ENCODE data around the gene SSH2. TPM values are rescaled to one million over a fixed set of nuclear protein-coding genes. Genes with fewer than 3 reads are reported as not detected.

Gene SSH2
- total and polyA plus RNA-seq, 2 experiments from 2014 or later, result 9.9 to 12.7 TPM

GRCh38 chr17:29918922-29919856 is 10.8 kb downstream of the SSH2 start:
- WGBS (ENCODE audit: low lambda C conversion rate, missing lambda C conversion rate), result 76% methylated on average over 3 of the region's 3 CpGs
- no peaks in the 10 kb centered on the region for H3K36me3 ChIP-seq (replicated peaks; ENCODE audit: insufficient read depth, low read depth)
- H3K9me3 ChIP-seq (ENCODE audit: low read depth), result no peaks in the 10 kb centered on the region
- H3K9me2 ChIP-seq (replicated peaks; ENCODE audit: insufficient read depth), result no peaks in the 10 kb centered on the region
- peaks cover 57% of the 10 kb centered on the region for H3K79me2 ChIP-seq
- H3K27me3 ChIP-seq, result no peaks in the 10 kb centered on the region
- H3K4me2 ChIP-seq, result no peak overlapping the region
- no peak for TF ChIP-seq EZH2phosphoT487 (IDR thresholded peaks at IDR 0.05; ENCODE audit: low read depth, severe bottlenecking, unreplicated experiment)
- no peak for TF ChIP-seq EZH2 (IDR thresholded peaks at IDR 0.05; ENCODE audit: borderline replicate concordance)
- TF ChIP-seq, protein P1, sequence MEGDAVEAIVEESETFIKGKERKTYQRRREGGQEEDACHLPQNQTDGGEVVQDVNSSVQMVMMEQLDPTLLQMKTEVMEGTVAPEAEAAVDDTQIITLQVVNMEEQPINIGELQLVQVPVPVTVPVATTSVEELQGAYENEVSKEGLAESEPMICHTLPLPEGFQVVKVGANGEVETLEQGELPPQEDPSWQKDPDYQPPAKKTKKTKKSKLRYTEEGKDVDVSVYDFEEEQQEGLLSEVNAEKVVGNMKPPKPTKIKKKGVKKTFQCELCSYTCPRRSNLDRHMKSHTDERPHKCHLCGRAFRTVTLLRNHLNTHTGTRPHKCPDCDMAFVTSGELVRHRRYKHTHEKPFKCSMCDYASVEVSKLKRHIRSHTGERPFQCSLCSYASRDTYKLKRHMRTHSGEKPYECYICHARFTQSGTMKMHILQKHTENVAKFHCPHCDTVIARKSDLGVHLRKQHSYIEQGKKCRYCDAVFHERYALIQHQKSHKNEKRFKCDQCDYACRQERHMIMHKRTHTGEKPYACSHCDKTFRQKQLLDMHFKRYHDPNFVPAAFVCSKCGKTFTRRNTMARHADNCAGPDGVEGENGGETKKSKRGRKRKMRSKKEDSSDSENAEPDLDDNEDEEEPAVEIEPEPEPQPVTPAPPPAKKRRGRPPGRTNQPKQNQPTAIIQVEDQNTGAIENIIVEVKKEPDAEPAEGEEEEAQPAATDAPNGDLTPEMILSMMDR (IDR thresholded peaks at IDR 0.05; ENCODE audit: poor library complexity), result no peak
- H3K4me1 ChIP-seq (ENCODE audit: insufficient read depth), result no peaks in the 10 kb centered on the region
- H4K20me1 ChIP-seq (ENCODE audit: insufficient read depth, poor library complexity, severe bottlenecking), result no peaks in the 10 kb centered on the region
- H2AFZ ChIP-seq, result no peak overlapping the region
- peak overlapping the region; percentile 45 for H3K27ac ChIP-seq
- DNase-seq (ENCODE audit: low spot score), result no peak
- no peak overlapping the region for H3K4me3 ChIP-seq

DNA sequence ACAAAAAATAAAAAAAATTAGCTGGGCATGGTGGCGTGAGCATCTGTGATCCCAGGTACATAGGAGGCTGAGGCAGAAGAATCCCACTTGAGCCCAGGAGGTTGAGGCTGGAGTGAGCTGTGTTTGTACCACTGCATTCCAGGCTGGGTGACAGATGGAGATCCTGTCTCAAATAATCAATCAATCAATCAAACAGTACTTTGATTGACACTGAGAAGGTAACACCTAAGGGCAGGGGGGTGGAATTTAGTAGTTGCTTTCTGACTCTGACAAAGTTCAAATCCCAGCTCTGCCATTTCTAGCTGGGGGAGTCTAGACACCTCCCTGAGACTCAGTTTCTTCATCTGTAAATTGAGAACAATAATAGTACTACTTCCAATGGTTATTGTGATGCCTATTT is 12.0 kb downstream of the SSH2 start:
- no peaks in the 10 kb centered on the region for H3K36me3 ChIP-seq (replicated peaks; ENCODE audit: insufficient read depth, low read depth)
- DNase-seq (ENCODE audit: low spot score), result no peak
- no peak overlapping the region for H3K27ac ChIP-seq
- peaks cover 58% of the 10 kb centered on the region for H3K79me2 ChIP-seq
- H2AFZ ChIP-seq, result no peak overlapping the region
- no peaks in the 10 kb centered on the region for H4K20me1 ChIP-seq (ENCODE audit: insufficient read depth, poor library complexity, severe bottlenecking)
- no peaks in the 10 kb centered on the region for H3K4me1 ChIP-seq (ENCODE audit: insufficient read depth)
- no peaks in the 10 kb centered on the region for H3K9me3 ChIP-seq (ENCODE audit: low read depth)
- H3K4me2 ChIP-seq, result no peak overlapping the region
- no peaks in the 10 kb centered on the region for H3K9me2 ChIP-seq (replicated peaks; ENCODE audit: insufficient read depth)
- TF ChIP-seq EZH2phosphoT487 (IDR thresholded peaks at IDR 0.05; ENCODE audit: low read depth, severe bottlenecking, unreplicated experiment) (no peak), EZH2 (IDR thresholded peaks at IDR 0.05; ENCODE audit: borderline replicate concordance) (no peak)
- TF ChIP-seq, protein P1 (IDR thresholded peaks at IDR 0.05; ENCODE audit: poor library complexity), result no peak
- no peaks in the 10 kb centered on the region for H3K27me3 ChIP-seq
- H3K4me3 ChIP-seq, result no peak overlapping the region
- WGBS (ENCODE audit: low lambda C conversion rate, missing lambda C conversion rate), result 87% methylated on average over 1 of the region's 1 CpG

DNA sequence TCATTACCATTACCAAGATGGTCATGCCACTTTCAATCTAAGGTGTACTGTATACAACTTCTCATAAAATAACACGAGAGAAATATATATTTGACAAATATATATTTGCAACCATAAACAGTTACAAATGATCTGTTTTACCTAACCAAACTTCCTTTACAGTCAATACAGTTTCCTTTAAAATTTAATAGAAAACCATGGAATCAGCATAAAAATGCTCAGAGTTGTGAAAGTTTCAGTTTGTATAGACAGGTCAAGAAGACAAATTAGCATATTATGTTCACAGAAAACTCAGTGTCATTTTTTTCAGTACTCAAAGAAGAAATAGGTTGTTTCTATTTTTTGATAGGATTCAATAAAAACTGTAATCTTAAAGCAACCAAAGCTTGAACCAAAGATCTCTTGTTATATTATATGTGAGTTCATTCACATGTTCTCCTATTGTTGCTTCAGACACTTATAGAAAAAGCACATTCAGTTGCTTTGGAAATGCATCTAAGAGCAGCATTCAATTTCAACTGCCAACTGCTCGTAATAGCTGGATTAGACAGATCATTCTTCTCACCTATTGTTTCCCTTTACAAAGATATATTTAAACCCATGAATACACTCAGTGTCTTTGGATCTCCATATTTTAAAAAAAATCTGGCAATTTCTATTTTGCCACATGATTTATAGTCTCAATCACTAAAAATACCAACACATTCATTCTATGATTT is 15.1 kb downstream of the SSH2 start:
- H3K4me2 ChIP-seq, result no peak overlapping the region
- no peaks in the 10 kb centered on the region for H3K9me3 ChIP-seq (ENCODE audit: low read depth)
- H3K27me3 ChIP-seq, result no peaks in the 10 kb centered on the region
- no peaks in the 10 kb centered on the region for H4K20me1 ChIP-seq (ENCODE audit: insufficient read depth, poor library complexity, severe bottlenecking)
- no peak overlapping the region for H2AFZ ChIP-seq
- H3K36me3 ChIP-seq (replicated peaks; ENCODE audit: insufficient read depth, low read depth), result no peaks in the 10 kb centered on the region
- no peak overlapping the region for H3K4me3 ChIP-seq
- H3K27ac ChIP-seq, result no peak overlapping the region
- 93% methylated on average over 2 of the region's 2 CpGs for WGBS (ENCODE audit: low lambda C conversion rate, missing lambda C conversion rate)
- no peak for DNase-seq (ENCODE audit: low spot score)
- H3K4me1 ChIP-seq (ENCODE audit: insufficient read depth), result no peaks in the 10 kb centered on the region
- peaks cover 62% of the 10 kb centered on the region for H3K79me2 ChIP-seq
- TF ChIP-seq, protein P1 (IDR thresholded peaks at IDR 0.05; ENCODE audit: poor library complexity), result no peak
- TF ChIP-seq EZH2phosphoT487 (IDR thresholded peaks at IDR 0.05; ENCODE audit: low read depth, severe bottlenecking, unreplicated experiment) (no peak), EZH2 (IDR thresholded peaks at IDR 0.05; ENCODE audit: borderline replicate concordance) (no peak)
- no peaks in the 10 kb centered on the region for H3K9me2 ChIP-seq (replicated peaks; ENCODE audit: insufficient read depth)
